ENCODE measurements around the gene ZNF471. TPM values are rescaled to one million over a fixed set of nuclear protein-coding genes. Genes with fewer than 3 reads are reported as not detected.

Gene ZNF471
- total and polyA plus RNA-seq, 10 of the 15 experiments (the other 5 are each of a cell fraction or from before 2014, with no cell fraction given), result 0.03 TPM; not detected in 9

DNA sequence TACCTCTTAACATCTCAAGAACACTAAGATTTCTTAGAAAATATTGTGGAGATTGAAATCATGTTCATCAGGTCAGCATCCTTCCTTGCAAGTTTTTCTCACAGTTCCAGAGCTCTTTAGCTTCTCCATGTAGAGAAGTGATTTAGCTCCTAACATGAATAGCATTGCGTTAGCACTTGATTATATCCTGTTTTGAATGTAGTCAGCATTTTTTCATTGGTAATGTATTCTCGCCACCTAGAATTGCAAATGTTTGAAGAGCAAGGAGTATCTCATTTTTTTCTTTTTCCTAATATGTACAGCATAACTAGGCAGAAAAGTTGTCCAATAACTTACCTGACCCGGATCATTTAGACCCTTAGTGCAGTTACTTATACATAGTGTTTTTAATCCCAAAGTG lies 66.3 kb downstream of the ZNF471 start:
- Histone ChIP-seq H3K9me3 (replicated peaks; ENCODE audit: control insufficient read depth, insufficient read depth, low read length) (peaks cover 5% of the 10 kb centered on the region), H3K4me3 (no peak overlapping the region), H3K36me3 (ENCODE audit: control insufficient read depth in 2 of 2, insufficient read depth in 2 of 2, low read length in 1 of 2) (no peaks in the 10 kb centered on the region), H2AFZ (ENCODE audit: control insufficient read depth, low read depth, low read length) (no peak overlapping the region), H3K79me2 (ENCODE audit: control insufficient read depth, insufficient read depth, low read length) (no peaks in the 10 kb centered on the region), H3K9ac (ENCODE audit: control insufficient read depth, insufficient read depth, low read length) (no peak overlapping the region), H3K4me2 (ENCODE audit: control insufficient read depth, insufficient read depth) (no peak overlapping the region), H4K20me1 (ENCODE audit: control insufficient read depth, insufficient read depth) (no peaks in the 10 kb centered on the region), H3K27me3 (replicated peaks in 1 of 2; ENCODE audit: control insufficient read depth in 2 of 2, insufficient read depth in 2 of 2, low read length in 1 of 2) (no peaks in the 10 kb centered on the region), H3K27ac (ENCODE audit: control insufficient read depth, insufficient read depth) (no peak overlapping the region), H3K4me1 (ENCODE audit: control insufficient read depth, insufficient read depth, low read length) (no peaks in the 10 kb centered on the region)
- no peak for TF ChIP-seq RBBP5 (conservative IDR thresholded peaks at IDR 0.05)
- no peak for TF ChIP-seq TAF1 (IDR thresholded peaks at IDR 0.05; ENCODE audit: borderline replicate concordance, low read depth, low read length)
- no peak for TF ChIP-seq SPI1 (IDR thresholded peaks at IDR 0.05; ENCODE audit: borderline replicate concordance, insufficient read depth, low read depth, low read length)
- no peak for TF ChIP-seq HDAC2 (IDR thresholded peaks at IDR 0.05)
- no peak for TF ChIP-seq FOXK2 (IDR thresholded peaks at IDR 0.05)
- TF ChIP-seq STAT3 (IDR thresholded peaks at IDR 0.05; ENCODE audit: low read depth, low read length), result no peak
- TF ChIP-seq EP300 (IDR thresholded peaks at IDR 0.05; ENCODE audit: borderline replicate concordance in 1 of 2, control insufficient read depth in 1 of 2, low read depth in 2 of 2, low read length in 2 of 2), result no peak
- TF ChIP-seq NBN (IDR thresholded peaks at IDR 0.05), result no peak
- TF ChIP-seq POLR2AphosphoS5 (IDR thresholded peaks at IDR 0.05; ENCODE audit: low read length), result no peak
- TF ChIP-seq EZH2 (IDR thresholded peaks at IDR 0.05; ENCODE audit: borderline replicate concordance, control insufficient read depth, low read depth, low read length), result no peak
- no peak for TF ChIP-seq BMI1 (IDR thresholded peaks at IDR 0.05; ENCODE audit: borderline replicate concordance)
- TF ChIP-seq RCOR1 (conservative IDR thresholded peaks at IDR 0.05; ENCODE audit: low read depth, low read length), result no peak
- TF ChIP-seq, protein P1, sequence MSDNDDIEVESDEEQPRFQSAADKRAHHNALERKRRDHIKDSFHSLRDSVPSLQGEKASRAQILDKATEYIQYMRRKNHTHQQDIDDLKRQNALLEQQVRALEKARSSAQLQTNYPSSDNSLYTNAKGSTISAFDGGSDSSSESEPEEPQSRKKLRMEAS (IDR thresholded peaks at IDR 0.05; ENCODE audit: low read depth, low read length), result no peak
- TF ChIP-seq BHLHE40 (IDR thresholded peaks at IDR 0.05; ENCODE audit: borderline replicate concordance in 1 of 2, low read depth in 2 of 2, low read length in 1 of 2), result no peak
- intact Hi-C loops (cut with micrococcal nuclease; ENCODE audit: unreplicated experiment) (no loop called here), in situ Hi-C loops (cut with MboI) (no loop called here)
- WGBS (ENCODE audit: insufficient coverage, insufficient replicate concordance, low lambda C conversion rate, missing lambda C conversion rate), result 80% methylated on average over 3 of the region's 3 CpGs
- ChIA-PET RAD21 (ENCODE audit: unreplicated experiment) (no interaction called here), CTCF (no interaction called here), POLR2A (no interaction called here), SMC1A (ENCODE audit: uncharacterized antibody, unreplicated experiment) (no interaction called here)
- BruUV-seq (replicated peaks), result no TSS peak
- FAIRE-seq (no peak), ATAC-seq (no peak), DNase-seq (ENCODE audit: low read depth, low spot score) (no peak)

Data from GM12878 (cell line).